NCI-H1105 (cell line): ENCODE measurements around the gene PTPRG.

Experiments
- DNase-seq: peaks from one replicate; lab custom pipeline; 2025; lab: John Stamatoyannopoulos, UW

PTPRG gene

GRCh38 chr3:61828880-61829721, 267.7 kb downstream of the PTPRG start:
- no peak for DNase-seq

DNA sequence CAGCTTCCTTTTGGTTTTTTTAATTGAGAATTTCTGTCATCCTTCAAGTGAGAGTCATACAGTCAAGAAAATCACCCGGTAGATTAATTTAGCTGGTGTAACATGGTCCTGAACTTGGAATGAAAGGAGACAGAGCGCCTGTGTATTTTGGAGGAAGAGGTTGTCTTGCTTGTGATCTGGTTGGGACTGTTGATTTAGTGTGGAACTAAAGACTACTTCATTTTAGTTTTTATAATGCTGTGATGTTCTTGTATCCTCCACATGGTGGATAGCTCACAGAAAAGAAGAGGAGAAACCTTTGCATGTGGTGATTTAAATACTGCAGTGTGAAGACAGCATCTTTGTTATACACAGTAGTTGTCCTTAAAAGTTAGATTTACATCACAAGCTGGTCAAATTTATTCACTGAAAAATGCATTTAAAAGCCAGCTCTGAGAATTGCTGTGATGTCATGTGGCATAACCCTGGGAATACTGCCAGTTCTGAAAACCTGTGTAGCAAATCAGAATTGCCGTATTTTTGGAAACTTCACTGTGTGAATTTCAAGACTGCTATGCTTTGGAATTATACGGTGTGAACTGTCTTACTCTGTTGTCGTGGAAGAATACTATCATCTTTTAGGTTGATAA, 268.5 kb downstream of the PTPRG start:
- DNase-seq: no peak

GRCh38 chr3:61831973-61832372, 270.6 kb downstream of the PTPRG start:
- DNase-seq: no peak

DNA sequence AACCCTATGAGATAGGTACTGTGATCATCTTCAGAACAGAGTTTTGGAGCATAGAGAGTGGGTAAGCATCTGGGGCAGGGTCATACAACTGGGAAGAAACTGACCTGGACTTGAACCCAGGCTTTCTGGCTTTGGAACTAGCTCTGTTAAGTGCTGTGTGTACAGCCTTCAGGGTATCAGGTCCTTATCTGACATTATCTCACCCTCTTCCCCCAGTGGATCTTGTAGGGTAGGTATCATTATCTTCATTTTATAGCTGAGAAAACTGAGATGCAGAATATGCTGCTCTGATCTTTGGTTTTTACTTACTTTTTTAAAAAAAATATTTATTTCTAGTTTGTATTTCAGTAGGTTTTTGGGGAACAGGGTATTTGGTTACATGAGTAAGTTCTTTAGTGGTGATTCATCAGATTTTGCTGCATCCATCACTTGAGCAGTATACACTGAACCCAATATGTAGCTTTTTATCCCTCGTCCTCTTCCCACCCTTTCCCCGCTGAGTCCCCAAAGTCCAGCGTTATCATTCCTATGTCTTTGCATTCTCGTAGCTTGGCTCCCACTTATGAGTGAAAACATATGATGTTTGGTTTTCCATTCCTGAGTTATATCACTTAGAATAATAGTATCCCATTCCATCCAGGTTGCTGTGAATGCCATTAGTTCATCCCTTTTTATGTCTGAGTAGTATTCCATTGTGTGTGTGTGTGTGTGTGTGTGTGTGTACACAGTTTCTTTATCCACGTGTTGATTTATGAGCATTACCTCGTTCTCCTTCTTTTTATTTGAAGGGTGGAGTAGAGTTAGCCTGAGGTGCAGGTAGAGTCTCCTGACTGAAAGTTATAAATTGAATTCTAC, 271.2 kb downstream of the PTPRG start:
- no peak for DNase-seq

DNA sequence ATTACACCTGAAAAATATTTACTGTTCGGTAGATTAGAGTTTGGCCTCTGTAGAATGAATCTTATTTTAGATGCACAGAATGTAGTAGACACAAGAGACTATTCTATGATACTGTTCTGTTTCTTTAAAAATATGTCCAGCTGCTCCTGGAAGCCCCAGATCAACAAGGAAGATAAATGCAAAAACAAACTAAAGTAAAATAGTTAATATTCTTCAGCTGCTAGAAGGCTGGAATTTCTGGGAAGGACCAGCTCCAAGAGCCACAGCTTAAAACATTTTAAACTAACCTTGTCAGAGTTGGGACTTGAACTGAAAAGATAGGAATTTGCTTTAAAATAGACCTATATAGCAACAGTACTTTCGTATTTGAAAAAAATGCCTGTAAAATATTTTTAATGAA, 277.9 kb downstream of the PTPRG start:
- DNase-seq: no peak

- no peak for DNase-seq
These were observed 279.9 kb downstream of the PTPRG start for GRCh38 chr3:61841111-61841845.

GRCh38 chr3:61841988-61842387, 280.6 kb downstream of the PTPRG start:
- no peak for DNase-seq

GRCh38 chr3:61844346-61844745, 283.0 kb downstream of the PTPRG start:
- DNase-seq: no peak

DNA sequence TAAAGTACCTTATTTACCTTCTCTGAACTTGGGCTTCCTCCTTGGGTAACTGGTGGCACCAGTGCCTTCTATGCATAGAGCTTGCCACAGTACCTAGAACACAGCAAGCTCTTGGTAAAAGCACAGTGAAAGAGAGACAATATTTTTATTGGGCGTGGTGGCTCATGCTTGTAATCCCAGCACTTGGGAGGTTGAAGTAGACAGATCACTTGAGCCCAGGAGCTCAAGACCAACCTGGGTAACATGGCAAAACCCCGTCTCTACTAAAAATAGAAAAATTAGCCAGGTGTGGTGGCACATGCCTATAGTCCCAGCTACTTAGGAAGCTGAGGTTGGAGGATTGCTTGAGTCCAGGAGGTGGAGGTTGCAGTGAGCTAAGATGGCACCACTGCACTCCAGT, 285.1 kb downstream of the PTPRG start:
- no peak for DNase-seq

DNA sequence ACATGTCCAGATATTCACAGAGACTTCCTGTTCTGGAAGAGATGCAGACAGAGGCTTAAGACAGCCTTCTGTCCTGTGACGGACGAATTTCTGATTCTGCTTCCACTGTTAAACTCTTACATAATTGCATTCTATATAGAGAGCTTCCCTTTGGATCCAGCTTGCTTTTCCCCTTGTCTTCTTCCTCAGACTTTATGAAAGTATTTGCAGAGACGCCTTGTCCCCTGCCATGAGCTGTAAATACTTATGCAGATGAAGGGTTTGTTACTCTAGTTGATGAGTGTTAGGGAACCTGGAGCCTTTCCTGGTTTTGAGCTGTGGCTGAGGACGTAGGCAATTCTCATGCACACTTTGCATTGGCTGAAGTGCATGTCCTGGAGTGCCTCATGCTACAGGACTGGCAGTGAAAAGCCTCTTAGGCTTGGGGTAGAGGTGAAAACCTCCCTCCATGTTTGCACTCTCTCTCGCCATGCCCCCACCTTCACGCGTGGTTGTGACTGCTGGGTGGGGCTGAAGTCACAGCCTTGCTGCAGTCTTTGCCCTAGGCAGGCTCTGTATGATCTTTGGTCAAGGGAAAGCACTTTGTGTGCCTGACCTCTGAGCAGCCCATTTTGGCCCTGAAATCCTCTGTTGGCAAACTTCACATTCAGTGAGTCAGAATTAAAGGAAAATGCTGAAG, 286.6 kb downstream of the PTPRG start:
- DNase-seq: no peak

DNA sequence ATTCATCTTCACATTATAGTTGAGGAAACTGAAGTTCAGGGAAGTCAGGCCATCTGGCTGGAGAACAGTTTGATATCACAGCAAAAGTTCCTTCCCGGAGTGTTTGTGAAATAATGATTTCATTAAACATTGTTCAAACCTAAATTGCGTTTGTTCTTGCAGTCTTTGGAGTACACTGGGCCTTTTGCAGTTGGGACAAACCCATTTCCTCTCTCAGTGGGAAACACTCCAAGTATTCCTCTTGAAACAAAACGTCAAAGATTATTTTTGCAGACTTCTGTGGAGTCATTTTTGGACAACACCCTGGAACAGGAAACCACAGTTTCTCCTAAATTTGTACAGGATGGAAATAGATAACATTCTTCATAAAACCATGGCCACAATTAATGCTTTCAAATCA, 287.5 kb downstream of the PTPRG start:
- no peak for DNase-seq

GRCh38 chr3:61853912-61854311, 292.5 kb downstream of the PTPRG start:
- no peak for DNase-seq

DNA sequence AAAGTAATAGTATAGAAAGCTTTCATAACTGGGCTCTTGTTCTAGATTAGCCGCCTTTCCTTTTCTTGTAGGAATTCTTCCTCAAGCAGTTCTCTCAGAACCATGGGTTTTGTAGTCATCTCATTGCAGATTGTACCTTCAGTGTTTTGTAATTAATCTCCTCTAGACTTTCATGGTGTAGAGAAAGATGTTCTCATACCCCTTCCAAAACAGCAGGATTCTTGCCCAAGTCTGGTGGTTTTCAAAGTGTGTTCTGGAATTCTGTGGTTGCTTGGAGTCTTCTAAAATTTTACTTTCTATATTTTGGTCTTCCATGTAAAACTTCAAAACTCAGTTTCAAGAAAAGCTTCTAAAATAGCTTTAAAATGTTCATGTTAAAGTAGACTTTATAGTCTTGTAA, 293.8 kb downstream of the PTPRG start:
- DNase-seq: no peak

GRCh38 chr3:61857297-61857696, 295.9 kb downstream of the PTPRG start:
- no peak for DNase-seq

DNA sequence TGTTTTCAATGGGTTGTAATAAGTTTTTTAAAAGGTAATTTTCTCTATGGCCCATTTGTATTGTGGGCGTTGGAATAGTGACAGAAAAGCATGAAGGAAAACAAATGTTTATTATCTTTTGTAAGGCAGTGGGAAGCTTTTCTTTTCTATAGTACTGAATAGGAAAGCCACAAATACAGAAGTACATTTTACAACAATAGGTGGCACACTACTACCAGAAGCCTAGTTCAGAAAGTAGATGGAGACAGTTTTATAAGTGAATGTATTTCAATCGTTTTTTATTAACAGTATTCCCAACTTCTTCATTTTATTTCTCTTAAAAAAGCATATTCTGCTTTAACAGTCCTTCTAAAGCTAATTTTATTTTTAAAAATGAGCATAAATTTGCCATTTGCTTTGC, 296.7 kb downstream of the PTPRG start:
- no peak for DNase-seq

GRCh38 chr3:61861410-61861809, 300.0 kb downstream of the PTPRG start:
- DNase-seq: no peak

DNA sequence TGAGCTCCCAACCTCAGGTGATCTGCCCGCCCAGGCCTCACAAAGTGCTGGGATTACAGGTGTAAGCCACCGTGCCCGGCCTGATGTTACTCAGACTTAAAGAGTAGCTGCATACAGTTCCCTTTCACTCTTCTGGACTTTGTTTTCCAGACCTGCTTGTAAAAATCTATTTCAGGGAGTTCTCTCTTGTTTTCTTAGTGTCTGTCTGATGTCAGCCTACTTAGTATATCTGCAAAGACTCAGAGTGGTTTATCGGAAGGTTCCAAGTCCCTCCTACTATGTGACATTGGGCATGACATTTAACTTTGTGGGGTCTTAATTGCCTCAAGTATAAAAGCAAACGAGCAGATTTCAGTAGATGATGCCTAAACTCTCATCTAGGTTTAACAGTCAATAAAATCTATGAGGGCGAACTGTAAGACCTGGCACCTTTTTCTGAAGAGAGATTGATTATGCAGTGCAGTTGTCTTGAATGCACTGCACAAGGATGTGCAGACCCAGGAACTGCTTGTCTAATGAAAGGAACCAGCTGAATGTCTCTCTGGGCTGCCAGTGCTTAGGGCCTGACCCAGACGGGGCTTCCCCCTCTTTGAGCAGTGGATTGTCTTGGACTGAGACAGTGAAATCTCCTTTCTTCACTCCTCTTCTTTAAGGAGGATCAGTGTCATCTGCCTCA, 301.4 kb downstream of the PTPRG start:
- no peak for DNase-seq

GRCh38 chr3:61863579-61863978, 302.2 kb downstream of the PTPRG start:
- DNase-seq: no peak

- DNase-seq: no peak
These were observed 303.5 kb downstream of the PTPRG start for GRCh38 chr3:61864886-61865285.

DNA sequence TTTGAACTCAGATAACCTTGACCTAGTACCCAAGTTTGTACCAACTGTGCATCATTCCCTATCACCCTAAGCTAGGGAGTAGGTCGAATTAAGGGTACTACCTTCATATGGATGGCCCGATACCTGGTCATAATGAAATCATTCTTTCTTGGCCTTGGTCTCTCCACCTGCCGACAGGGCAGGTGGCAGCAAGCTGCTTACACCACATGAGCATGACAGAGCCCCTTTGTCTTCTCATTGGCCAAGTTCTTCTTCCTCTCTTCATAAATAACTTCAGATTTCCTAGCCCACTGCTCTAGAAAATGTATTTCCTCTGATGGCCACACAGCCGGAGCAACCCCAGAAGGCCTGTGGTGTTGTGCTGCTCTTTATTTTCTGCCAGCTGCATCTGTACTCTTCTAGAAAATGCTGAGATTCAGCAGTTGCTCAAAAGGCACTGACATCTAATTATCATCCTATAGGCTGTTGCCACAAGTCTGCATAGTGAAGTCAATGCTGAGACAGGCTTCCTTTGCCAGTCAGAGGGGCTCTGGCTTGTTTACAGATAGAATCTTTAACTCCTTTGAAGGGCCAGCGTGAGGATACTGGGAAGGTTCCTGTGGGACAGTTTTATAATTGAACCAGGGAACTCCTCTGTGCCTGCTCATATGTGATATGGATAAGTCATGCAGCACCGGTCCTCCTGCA, 304.2 kb downstream of the PTPRG start:
- no peak for DNase-seq
